Smooth muscle cell (in vitro differentiated cells): ENCODE measurements around the gene FLRT2. TPM values are rescaled to one million over a fixed set of nuclear protein-coding genes. Genes with fewer than 3 reads are reported as not detected.
A peak's percentile ranks its signal among the peaks of the same experiment; 100 is the strongest.

Experiments
- DNase-seq: peaks from one replicate; lab custom pipeline; 2025; ENCODE audit not compliant: unreplicated experiment; lab: John Stamatoyannopoulos, UW
- H2AFZ ChIP-seq: fragments of 200-600 bp; sonication (generic); 2 replicates; pipeline ENCODE4 v1.6.0; 2016; ENCODE audit warnings: antibody characterized with exemption, low read depth, mild to moderate bottlenecking
- H3F3A ChIP-seq: fragments of 200-600 bp; sonication (generic); 2 replicates; pipeline ENCODE4 v1.6.0; 2017; ENCODE audit warnings: antibody characterized with exemption, low read depth
- H3K27ac ChIP-seq: fragments of 200-600 bp; sonication (generic); 2 replicates; pipeline ENCODE4 v1.5.1; 2016; ENCODE audit warnings: low read depth, mild to moderate bottlenecking
- H3K27me3 ChIP-seq: fragments of 200-600 bp; sonication (generic); 2 replicates; pipeline ENCODE4 v1.6.1; 2016; ENCODE audit warnings: low read depth, mild to moderate bottlenecking
- H3K36me3 ChIP-seq: fragments of 200-600 bp; sonication (generic); 2 replicates; pipeline ENCODE4 v1.5.1; 2016; ENCODE audit warnings: low read depth
- H3K4me1 ChIP-seq: fragments of 200-600 bp; sonication (generic); 2 replicates; pipeline ENCODE4 v1.5.1; 2016; ENCODE audit warnings: low read depth
- H3K4me2 ChIP-seq: fragments of 200-600 bp; sonication (generic); 2 replicates; pipeline ENCODE4 v1.6.0; 2016; ENCODE audit warnings: mild to moderate bottlenecking
- H3K4me3 ChIP-seq: fragments of 200-600 bp; sonication (generic); 2 replicates; pipeline ENCODE4 v1.5.1; 2016; ENCODE audit warnings: mild to moderate bottlenecking
- H3K79me2 ChIP-seq: fragments of 200-600 bp; sonication (generic); 2 replicates; pipeline ENCODE4 v1.6.0; 2016; ENCODE audit warnings: low read depth, mild to moderate bottlenecking
- H3K9ac ChIP-seq: fragments of 200-600 bp; sonication (generic); 2 replicates; pipeline ENCODE4 v1.6.0; 2016; ENCODE audit warnings: low read depth
- H3K9me3 ChIP-seq: fragments of 200-600 bp; sonication (generic); replicated peaks from 2 replicates; pipeline ENCODE4 v1.5.1; 2016; ENCODE audit warnings: low read depth
- H4K20me1 ChIP-seq: fragments of 200-600 bp; sonication (generic); 2 replicates; pipeline ENCODE4 v1.6.0; 2016; ENCODE audit warnings: low read depth
- WGBS: methylation state at CpG from one replicate; pipeline ENCODE4 v1.1.7; 2016; ENCODE audit warnings: low lambda C conversion rate; 5-methylcytosine and 5-hydroxymethylcytosine counted together
- polyA plus RNA-seq: library from polyadenylated mRNA; unstranded; fragments of >200 nt; fragmentation: Nextera tagmentation; extraction: Ambion mirVana; gene quantifications from 2 replicates; pipeline ENCODE4 v1.2.1, GENCODE V29; 2016
- total RNA-seq: library from RNA; depleted of rRNA; stranded (reverse); fragments of >200 nt; gene quantifications from 2 replicates; pipeline ENCODE4 v1.2.3, GENCODE V29; 2014
- TF ChIP-seq, protein P1 (sequence below): fragments of 200-600 bp; sonication (generic); IDR thresholded peaks from 2 replicates; pipeline ENCODE4 v1.5.1; 2017; ENCODE audit warnings: borderline replicate concordance, mild to moderate bottlenecking, antibody characterized with exemption; ENCODE audit not compliant: insufficient read depth, poor library complexity, severe bottlenecking

Gene FLRT2
- total and polyA plus RNA-seq, 2 experiments from 2014 or later: 52.3 to 104 TPM

DNA sequence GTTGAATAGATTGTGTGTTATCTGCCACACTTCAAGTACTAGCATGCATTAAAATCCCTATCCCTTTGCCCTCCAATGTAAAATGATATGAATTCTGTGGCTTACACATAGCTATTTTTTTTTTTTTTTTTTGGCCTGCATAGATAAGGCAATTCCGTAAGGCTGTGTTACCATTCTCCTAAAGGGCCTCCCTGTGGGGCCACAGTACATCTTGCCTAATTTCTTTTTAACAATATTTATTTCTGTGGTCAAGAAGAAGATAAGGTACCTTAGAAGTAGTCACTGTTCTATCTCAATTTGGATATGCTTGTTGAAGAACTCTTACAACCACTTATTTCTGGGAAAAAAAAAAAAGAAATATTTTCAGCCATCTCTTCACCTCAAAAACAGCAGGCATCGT, 19.8 kb downstream of the FLRT2 start:
- H3K4me2 ChIP-seq: peak overlapping the region; percentile 32
- H3K9me3 ChIP-seq: no peaks in the 10 kb centered on the region
- H2AFZ ChIP-seq: no peak overlapping the region
- H3K4me1 ChIP-seq: no peaks in the 10 kb centered on the region
- WGBS: 23% methylated on average over 2 of the region's 2 CpGs
- no peak for DNase-seq
- TF ChIP-seq, protein P1, sequence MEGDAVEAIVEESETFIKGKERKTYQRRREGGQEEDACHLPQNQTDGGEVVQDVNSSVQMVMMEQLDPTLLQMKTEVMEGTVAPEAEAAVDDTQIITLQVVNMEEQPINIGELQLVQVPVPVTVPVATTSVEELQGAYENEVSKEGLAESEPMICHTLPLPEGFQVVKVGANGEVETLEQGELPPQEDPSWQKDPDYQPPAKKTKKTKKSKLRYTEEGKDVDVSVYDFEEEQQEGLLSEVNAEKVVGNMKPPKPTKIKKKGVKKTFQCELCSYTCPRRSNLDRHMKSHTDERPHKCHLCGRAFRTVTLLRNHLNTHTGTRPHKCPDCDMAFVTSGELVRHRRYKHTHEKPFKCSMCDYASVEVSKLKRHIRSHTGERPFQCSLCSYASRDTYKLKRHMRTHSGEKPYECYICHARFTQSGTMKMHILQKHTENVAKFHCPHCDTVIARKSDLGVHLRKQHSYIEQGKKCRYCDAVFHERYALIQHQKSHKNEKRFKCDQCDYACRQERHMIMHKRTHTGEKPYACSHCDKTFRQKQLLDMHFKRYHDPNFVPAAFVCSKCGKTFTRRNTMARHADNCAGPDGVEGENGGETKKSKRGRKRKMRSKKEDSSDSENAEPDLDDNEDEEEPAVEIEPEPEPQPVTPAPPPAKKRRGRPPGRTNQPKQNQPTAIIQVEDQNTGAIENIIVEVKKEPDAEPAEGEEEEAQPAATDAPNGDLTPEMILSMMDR: no peak
- peaks cover 96% of the 10 kb centered on the region for H4K20me1 ChIP-seq
- no peak overlapping the region for H3K4me3 ChIP-seq
- H3F3A ChIP-seq: no peaks in the 10 kb centered on the region
- peaks cover 100% of the 10 kb centered on the region for H3K79me2 ChIP-seq
- no peak overlapping the region for H3K9ac ChIP-seq
- peaks cover 1% of the 10 kb centered on the region for H3K36me3 ChIP-seq
- H3K27ac ChIP-seq: peak overlapping the region; percentile 5
- H3K27me3 ChIP-seq: no peaks in the 10 kb centered on the region

DNA sequence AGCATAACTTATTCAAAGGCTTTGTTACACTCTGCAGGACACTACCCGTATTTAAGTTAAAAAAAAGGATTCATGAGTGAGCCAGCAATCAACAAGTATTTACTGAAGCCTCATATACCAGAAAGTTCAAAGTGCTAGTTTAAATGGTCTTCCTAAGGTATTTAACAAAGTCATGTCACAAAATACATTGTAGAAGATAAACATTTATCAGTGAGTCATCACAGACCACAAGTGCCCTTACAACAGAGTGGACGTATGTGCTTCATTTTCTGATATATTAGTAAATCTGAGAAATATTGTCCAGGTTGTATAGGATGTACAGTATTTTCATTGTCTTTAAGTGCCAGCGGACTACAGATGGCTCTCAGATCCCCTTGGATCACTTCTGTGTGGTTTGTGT, 24.2 kb downstream of the FLRT2 start:
- no peak overlapping the region for H3K4me2 ChIP-seq
- TF ChIP-seq, protein P1: no peak
- no peaks in the 10 kb centered on the region for H3K27me3 ChIP-seq
- no peaks in the 10 kb centered on the region for H3K4me1 ChIP-seq
- DNase-seq: no peak
- H3K36me3 ChIP-seq: no peaks in the 10 kb centered on the region
- H3K27ac ChIP-seq: peak overlapping the region; percentile 22
- H3K9ac ChIP-seq: no peak overlapping the region
- no peak overlapping the region for H3K4me3 ChIP-seq
- WGBS: 37% methylated on average over 3 of the region's 3 CpGs
- no peaks in the 10 kb centered on the region for H3K9me3 ChIP-seq
- no peak overlapping the region for H2AFZ ChIP-seq
- peaks cover 79% of the 10 kb centered on the region for H4K20me1 ChIP-seq
- peaks cover 15% of the 10 kb centered on the region for H3F3A ChIP-seq
- H3K79me2 ChIP-seq: peaks cover 99% of the 10 kb centered on the region

DNA sequence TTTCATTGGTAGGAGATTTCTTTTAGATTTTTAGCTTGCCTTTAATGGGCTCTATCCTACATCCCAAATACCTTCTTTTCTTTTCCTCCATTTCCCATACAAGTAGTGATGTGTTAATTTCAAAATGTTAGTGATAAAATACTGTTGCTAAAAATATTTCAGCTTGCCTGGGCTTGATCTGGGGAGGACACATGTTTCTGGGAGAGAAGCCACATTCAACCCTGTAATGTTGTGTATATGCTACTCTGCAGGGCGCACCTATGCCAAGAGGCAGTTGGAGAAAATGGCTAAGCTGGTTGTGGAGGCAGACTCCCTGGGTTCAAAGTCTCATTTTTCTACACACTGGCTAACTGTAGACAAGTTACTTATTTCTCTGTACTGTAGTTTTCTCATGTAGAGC, 26.3 kb downstream of the FLRT2 start:
- H3F3A ChIP-seq: peaks cover 21% of the 10 kb centered on the region
- no peaks in the 10 kb centered on the region for H3K27me3 ChIP-seq
- 96% methylated on average over 1 of the region's 1 CpG for WGBS
- no peak for DNase-seq
- H3K27ac ChIP-seq: no peak overlapping the region
- TF ChIP-seq, protein P1: no peak
- H2AFZ ChIP-seq: no peak overlapping the region
- H4K20me1 ChIP-seq: peaks cover 66% of the 10 kb centered on the region
- H3K4me2 ChIP-seq: no peak overlapping the region
- peaks cover 99% of the 10 kb centered on the region for H3K79me2 ChIP-seq
- no peak overlapping the region for H3K4me3 ChIP-seq
- H3K36me3 ChIP-seq: peaks cover 2% of the 10 kb centered on the region
- no peak overlapping the region for H3K9ac ChIP-seq
- no peaks in the 10 kb centered on the region for H3K4me1 ChIP-seq
- no peaks in the 10 kb centered on the region for H3K9me3 ChIP-seq

DNA sequence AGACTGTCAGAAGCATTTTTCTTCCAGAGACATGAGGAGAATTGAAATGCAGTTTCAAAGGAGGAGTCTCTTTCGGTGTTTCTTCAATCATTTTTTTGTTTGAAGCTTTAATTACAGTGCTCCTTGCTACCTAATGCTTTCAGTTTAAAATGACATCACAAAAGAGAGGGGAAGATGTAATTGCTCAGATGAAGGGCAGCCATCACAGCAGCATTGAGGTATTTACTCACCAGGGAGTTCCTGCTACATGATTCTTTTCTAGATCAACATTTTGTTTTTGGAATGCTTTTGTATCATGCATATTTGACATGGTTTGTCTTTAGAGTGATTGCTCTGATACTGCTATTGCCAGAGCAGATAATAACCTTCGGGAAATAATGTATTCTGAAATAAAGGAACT, 28.6 kb downstream of the FLRT2 start:
- H3K36me3 ChIP-seq: peaks cover 2% of the 10 kb centered on the region
- WGBS: 98% methylated on average over 2 of the region's 2 CpGs
- no peaks in the 10 kb centered on the region for H3K9me3 ChIP-seq
- no peak overlapping the region for H3K9ac ChIP-seq
- H4K20me1 ChIP-seq: peaks cover 50% of the 10 kb centered on the region
- H3K4me3 ChIP-seq: no peak overlapping the region
- DNase-seq: no peak
- H2AFZ ChIP-seq: no peak overlapping the region
- TF ChIP-seq, protein P1: no peak
- H3K27ac ChIP-seq: no peak overlapping the region
- no peak overlapping the region for H3K4me2 ChIP-seq
- H3K79me2 ChIP-seq: peaks cover 94% of the 10 kb centered on the region
- H3F3A ChIP-seq: peaks cover 32% of the 10 kb centered on the region
- no peaks in the 10 kb centered on the region for H3K27me3 ChIP-seq
- H3K4me1 ChIP-seq: no peaks in the 10 kb centered on the region
